HUES48 (cell line): ENCODE results near the gene SH3RF3.

Experiments used
- H3K27ac ChIP-seq: one replicate; pipeline ENCODE4 v1.7.0; 2013; ENCODE audit warnings: low read depth, low read length, inconsistent platforms
- H3K27me3 ChIP-seq: 2 replicates; pipeline ENCODE4 v1.6.1; 2013; ENCODE audit warnings: mild to moderate bottlenecking, low read length; ENCODE audit not compliant: control insufficient read depth, insufficient read depth
- H3K36me3 ChIP-seq: 2 replicates; pipeline ENCODE4 v1.6.1; 2013; ENCODE audit warnings: low read length; ENCODE audit not compliant: control insufficient read depth, insufficient read depth
- H3K4me1 ChIP-seq: 2 replicates; pipeline ENCODE4 v1.6.1; 2013; ENCODE audit warnings: mild to moderate bottlenecking, low read length; ENCODE audit not compliant: control insufficient read depth, insufficient read depth
- H3K4me3 ChIP-seq: 2 replicates; pipeline ENCODE4 v1.5.1; 2013; ENCODE audit warnings: mild to moderate bottlenecking, low read depth, low read length
- H3K9ac ChIP-seq: 2 replicates; pipeline ENCODE4 v1.6.1; 2013; ENCODE audit warnings: mild to moderate bottlenecking, low read depth, low read length, moderate library complexity
- H3K9me3 ChIP-seq: 2 replicates; pipeline ENCODE4 v1.6.1; 2013; ENCODE audit warnings: low read length; ENCODE audit not compliant: control insufficient read depth, insufficient read depth

Gene SH3RF3

GRCh38 chr2:109427661-109428091 lies 298.7 kb downstream of the SH3RF3 start:
- no peak overlapping the region for H3K27ac ChIP-seq
- H3K4me3 ChIP-seq: no peak overlapping the region

GRCh38 chr2:109428281-109428680 lies 299.3 kb downstream of the SH3RF3 start:
- no peak overlapping the region for H3K4me3 ChIP-seq
- H3K9ac ChIP-seq: no peak overlapping the region
- no peaks in the 10 kb centered on the region for H3K4me1 ChIP-seq
- no peaks in the 10 kb centered on the region for H3K9me3 ChIP-seq
- no peak overlapping the region for H3K27ac ChIP-seq
- no peaks in the 10 kb centered on the region for H3K27me3 ChIP-seq
- H3K36me3 ChIP-seq: no peaks in the 10 kb centered on the region

More at GRCh38 chr2:109427661-109428091, 298.7 kb downstream of the SH3RF3 start:
- H3K4me1 ChIP-seq: no peaks in the 10 kb centered on the region
- no peaks in the 10 kb centered on the region for H3K9me3 ChIP-seq
- H3K9ac ChIP-seq: no peak overlapping the region
- H3K36me3 ChIP-seq: no peaks in the 10 kb centered on the region
- no peaks in the 10 kb centered on the region for H3K27me3 ChIP-seq

- Histone ChIP-seq H3K4me1 (no peaks in the 10 kb centered on the region), H3K27ac (no peak overlapping the region), H3K4me3 (no peak overlapping the region), H3K27me3 (no peaks in the 10 kb centered on the region), H3K36me3 (no peaks in the 10 kb centered on the region), H3K9ac (no peak overlapping the region), H3K9me3 (no peaks in the 10 kb centered on the region)
Observed at GRCh38 chr2:109428841-109429566, 300.0 kb downstream of the SH3RF3 start.

- Histone ChIP-seq H3K9ac (no peak overlapping the region), H3K9me3 (no peaks in the 10 kb centered on the region), H3K27me3 (no peaks in the 10 kb centered on the region), H3K27ac (no peak overlapping the region), H3K4me1 (no peaks in the 10 kb centered on the region), H3K4me3 (no peak overlapping the region), H3K36me3 (no peaks in the 10 kb centered on the region)
Observed at GRCh38 chr2:109429567-109430328, 300.7 kb downstream of the SH3RF3 start.

- Histone ChIP-seq H3K9me3 (no peaks in the 10 kb centered on the region), H3K36me3 (no peaks in the 10 kb centered on the region), H3K27ac (no peak overlapping the region), H3K4me1 (no peaks in the 10 kb centered on the region), H3K27me3 (no peaks in the 10 kb centered on the region), H3K4me3 (no peak overlapping the region), H3K9ac (no peak overlapping the region)
Observed at GRCh38 chr2:109430329-109430636, 301.3 kb downstream of the SH3RF3 start.

GRCh38 chr2:109432421-109432820 lies 303.4 kb downstream of the SH3RF3 start:
- no peaks in the 10 kb centered on the region for H3K4me1 ChIP-seq
- H3K9me3 ChIP-seq: no peaks in the 10 kb centered on the region
- no peaks in the 10 kb centered on the region for H3K27me3 ChIP-seq
- H3K4me3 ChIP-seq: no peak overlapping the region
- no peaks in the 10 kb centered on the region for H3K36me3 ChIP-seq
- H3K9ac ChIP-seq: no peak overlapping the region
- H3K27ac ChIP-seq: no peak overlapping the region

- Histone ChIP-seq H3K27ac (no peak overlapping the region), H3K4me3 (no peak overlapping the region), H3K27me3 (no peaks in the 10 kb centered on the region), H3K9me3 (no peaks in the 10 kb centered on the region), H3K36me3 (no peaks in the 10 kb centered on the region), H3K4me1 (no peaks in the 10 kb centered on the region), H3K9ac (no peak overlapping the region)
Observed at GRCh38 chr2:109433486-109433885, 304.5 kb downstream of the SH3RF3 start.

GRCh38 chr2:109433926-109434325 lies 304.9 kb downstream of the SH3RF3 start:
- Histone ChIP-seq H3K4me1 (no peaks in the 10 kb centered on the region), H3K27me3 (no peaks in the 10 kb centered on the region), H3K4me3 (no peak overlapping the region), H3K36me3 (no peaks in the 10 kb centered on the region), H3K9ac (no peak overlapping the region), H3K9me3 (no peaks in the 10 kb centered on the region), H3K27ac (no peak overlapping the region)

- Histone ChIP-seq H3K4me1 (no peaks in the 10 kb centered on the region), H3K27ac (no peak overlapping the region), H3K9ac (no peak overlapping the region), H3K36me3 (no peaks in the 10 kb centered on the region), H3K9me3 (no peaks in the 10 kb centered on the region), H3K27me3 (no peaks in the 10 kb centered on the region), H3K4me3 (no peak overlapping the region)
Observed at GRCh38 chr2:109434351-109434750, 305.3 kb downstream of the SH3RF3 start.

- no peak overlapping the region for H3K9ac ChIP-seq
- H3K27ac ChIP-seq: no peak overlapping the region
- H3K4me3 ChIP-seq: no peak overlapping the region
- no peaks in the 10 kb centered on the region for H3K27me3 ChIP-seq
- no peaks in the 10 kb centered on the region for H3K36me3 ChIP-seq
- H3K9me3 ChIP-seq: no peaks in the 10 kb centered on the region
- H3K4me1 ChIP-seq: no peaks in the 10 kb centered on the region
Observed at GRCh38 chr2:109435066-109435690, 306.2 kb downstream of the SH3RF3 start.
